ENCODE data around the gene EZR. TPM values are rescaled to one million over a fixed set of nuclear protein-coding genes. Genes with fewer than 3 reads are reported as not detected.

Gene EZR
- total RNA-seq, 1 experiment from 2014 or later = 375 TPM

GRCh38 chr6:158815379-158815724 is 3.8 kb downstream of the EZR start:
- peaks cover 8 to 9% of the 10 kb centered on the region in 2 experiments; a peak in 4 of 5 replicates for H3K9me3 Mint-ChIP-seq
- Histone ChIP-seq H4K20me1 (ENCODE audit: control insufficient read depth, insufficient read depth, insufficient read length) (no peaks in the 10 kb centered on the region), H3K4me2 (ENCODE audit: insufficient read depth, insufficient read length, low read length) (no peak overlapping the region), H3K23me2 (ENCODE audit: insufficient read length, low read depth, low read length, poor library complexity, severe bottlenecking) (peaks cover 7% of the 10 kb centered on the region), H3K18ac (ENCODE audit: insufficient read length, low read depth, low read length) (no peak overlapping the region), H3K14ac (ENCODE audit: insufficient read depth, low read length) (no peak overlapping the region), H3K23ac (ENCODE audit: insufficient read length, low read depth, low read length) (no peak overlapping the region), H2AFZ (ENCODE audit: low read length) (no peak overlapping the region), H3T11ph (ENCODE audit: low read length) (no peak overlapping the region), H3K79me1 (ENCODE audit: insufficient read depth, low read depth, low read length, poor library complexity, severe bottlenecking) (peaks cover 4% of the 10 kb centered on the region), H3K9me3 (ENCODE audit: control insufficient read depth, low read depth, low read length) (no peaks in the 10 kb centered on the region), H3K27ac (ENCODE audit: insufficient read length, low read depth, low read length) (no peak overlapping the region), H2AK5ac (ENCODE audit: insufficient read length, low read length) (no peak overlapping the region), H2BK5ac (ENCODE audit: insufficient read length, low read length) (no peak overlapping the region), H3K56ac (ENCODE audit: insufficient read length, low read depth, low read length) (no peak overlapping the region), H4K8ac (replicated peaks; ENCODE audit: insufficient read length, low read depth, low read length) (no peak overlapping the region), H3K79me2 (ENCODE audit: insufficient read depth, low read length) (peaks cover 67% of the 10 kb centered on the region), H3K9ac (ENCODE audit: extremely low read depth, insufficient read length, low read length) (no peak overlapping the region), H4K91ac (ENCODE audit: insufficient read length, low read depth, low read length) (no peak overlapping the region), H3K4me1 (ENCODE audit: insufficient read depth, low read length) (peaks cover 15% of the 10 kb centered on the region), H4K5ac (ENCODE audit: insufficient read length, low read depth, low read length) (no peak overlapping the region), H2BK15ac (ENCODE audit: low read depth, low read length) (no peak overlapping the region), H3K27me3 (ENCODE audit: insufficient read depth, low read length) (no peaks in the 10 kb centered on the region; the same call in 1 of the 2 replicates), H2BK12ac (ENCODE audit: insufficient read length, low read depth, low read length) (no peak overlapping the region), H2BK20ac (ENCODE audit: low read depth, low read length, poor library complexity, severe bottlenecking) (no peak overlapping the region), H2BK120ac (ENCODE audit: low read depth, low read length, poor library complexity, severe bottlenecking) (no peak overlapping the region), H3K4ac (ENCODE audit: low read depth, low read length) (no peak overlapping the region)
- H3K4me3 Mint-ChIP-seq = peak overlapping the region; percentile 56 to 99; a peak in 4 of 5 replicates
- peaks cover 62 to 64% of the 10 kb centered on the region in 2 experiments for H3K4me1 Mint-ChIP-seq
- DNase-seq = no peak
- TF ChIP-seq CTCF (conservative IDR thresholded peaks at IDR 0.05) = no peak
- no CpG with 5 or more reads among the region's 2 CpGs for WGBS (ENCODE audit: extremely low coverage, insufficient read length, low lambda C conversion rate)
- H3K36me3 Mint-ChIP-seq (ENCODE audit: insufficient read depth in 1 of 3, low read depth in 3 of 3) = peaks cover 41 to 74% (median 73%) of the 10 kb centered on the region in 3 experiments
- peaks cover 6% of the 10 kb centered on the region for H3K27me3 Mint-ChIP-seq (ENCODE audit: low read depth)
- H3K27ac Mint-ChIP-seq = peak overlapping the region; percentile 38 to 70 (median 40); a peak in 2 of 7 replicates
